Panc1 (cell line): Measurements from ENCODE around the gene SIL1.

Experiments used
- CTCF ChIP-seq: fragments of 450-650 bp; IDR thresholded peaks from 2 replicates; pipeline ENCODE4 v1.5.1; 2017; ENCODE audit warnings: mild to moderate bottlenecking
- REST ChIP-seq, 2 experiments: IDR thresholded peaks; 2 replicates each; pipeline ENCODE4 v1.6.1; 2011 to 2012; ENCODE audit warnings: low read depth in 2 of 2, control low read depth in 1 of 2, low read length in 1 of 2, mild to moderate bottlenecking in 1 of 2, moderate library complexity in 1 of 2; ENCODE audit not compliant: insufficient read depth in 1 of 2
- SIN3A ChIP-seq: IDR thresholded peaks from 2 replicates; pipeline ENCODE4 v1.6.1; 2012; ENCODE audit warnings: low read depth, mild to moderate bottlenecking, low read length, moderate library complexity, borderline replicate concordance; ENCODE audit not compliant: insufficient read depth
- TCF7L2 ChIP-seq: IDR thresholded peaks from 2 replicates; pipeline ENCODE4 v1.6.1; 2011; ENCODE audit warnings: mild to moderate bottlenecking, low read depth, low read length, inconsistent platforms

GRCh38 chr5:139038613-139039305 lies 159.4 kb downstream of the SIL1 start:
- TF ChIP-seq CTCF, result peak; percentile 9; the same call in 1 of the 2 replicates
- no peak for TF ChIP-seq REST (IDR thresholded peaks at IDR 0.05; ENCODE audit: insufficient read depth in 1 of 2, low read depth in 2 of 2, low read length in 1 of 2)
- TF ChIP-seq SIN3A, result no peak
- TF ChIP-seq TCF7L2, result no peak
